IPS DF 4.7 (cell line): ENCODE data around the gene KIF6.

Experiments used
- DNase-seq: peaks from one replicate; pipeline ENCODE4 v3.0.0-alpha.2; 2013; ENCODE audit warnings: low spot score; ENCODE audit errors: extremely low read depth

Gene KIF6

DNA sequence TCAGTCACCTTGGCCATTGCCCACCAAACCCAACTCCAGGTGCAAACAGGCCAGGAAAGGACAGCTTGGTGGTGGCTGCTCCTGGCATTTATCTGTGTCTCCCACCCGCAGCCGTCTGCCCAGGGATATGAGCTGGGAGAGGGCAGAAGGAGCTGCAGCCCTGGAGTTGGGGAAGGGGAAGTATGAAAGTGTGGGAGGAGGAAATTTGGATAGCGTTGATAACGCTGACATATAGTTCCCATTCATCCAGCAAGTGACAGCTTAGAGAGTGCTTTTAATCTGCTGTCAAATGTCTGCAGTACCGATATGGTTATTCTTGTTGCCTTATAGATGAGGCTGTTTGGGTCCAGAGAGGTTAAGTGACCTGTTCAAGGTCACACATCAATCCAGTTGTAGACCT lies 403.4 kb downstream of the KIF6 start:
- no peak for DNase-seq

DNA sequence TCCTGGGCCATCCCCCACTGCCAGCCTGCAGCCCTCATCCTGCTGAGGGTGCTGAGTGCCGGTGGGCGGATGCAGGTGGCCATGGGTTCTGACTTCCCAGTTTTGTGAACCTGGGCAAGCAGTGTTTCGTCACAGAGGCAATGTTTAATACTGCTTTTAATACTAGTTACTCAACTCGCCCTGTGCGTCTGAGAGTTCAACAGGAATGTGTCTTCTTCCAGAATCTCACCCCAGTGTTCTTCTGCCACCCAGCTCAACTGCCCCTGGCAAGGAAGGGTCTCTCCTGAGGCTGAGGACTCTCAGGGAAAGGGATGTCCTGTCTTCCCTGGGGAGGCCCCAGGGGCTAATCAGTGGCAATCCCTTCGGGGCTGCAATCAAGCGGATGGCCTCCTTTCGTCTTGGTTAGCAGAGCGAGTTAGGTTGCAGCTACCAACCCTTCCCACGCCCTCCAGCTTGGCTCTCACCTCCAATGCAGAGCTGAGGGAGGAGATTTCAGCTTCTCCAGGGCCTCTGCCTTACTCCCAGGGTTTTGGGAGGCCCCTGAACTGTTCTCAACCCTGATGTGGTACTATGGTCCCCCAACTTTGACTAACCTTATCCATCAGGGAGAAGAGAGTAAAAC lies 404.7 kb downstream of the KIF6 start:
- no peak for DNase-seq

GRCh38 chr6:39319621-39320362 lies 405.4 kb downstream of the KIF6 start:
- no peak for DNase-seq

DNA sequence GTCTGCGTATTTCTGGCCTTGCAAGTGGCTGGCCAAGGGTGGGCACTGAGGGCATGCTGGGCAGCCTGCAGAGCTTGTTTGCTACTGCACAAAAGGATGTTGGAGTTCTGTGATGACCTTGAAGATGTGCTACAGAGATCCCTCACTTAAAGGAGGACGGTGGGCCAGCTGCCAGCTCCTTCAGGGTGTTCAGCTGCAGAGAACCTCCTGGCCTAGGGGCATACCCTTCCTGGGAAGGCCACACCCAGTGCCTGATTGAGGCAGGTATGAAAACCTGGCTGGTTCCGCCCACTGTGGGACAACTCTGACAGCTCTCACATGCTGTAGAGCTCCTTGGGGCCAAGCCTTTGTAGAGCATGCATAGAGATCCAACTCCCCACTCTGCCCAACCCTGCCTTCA lies 408.0 kb downstream of the KIF6 start:
- DNase-seq, result no peak

DNA sequence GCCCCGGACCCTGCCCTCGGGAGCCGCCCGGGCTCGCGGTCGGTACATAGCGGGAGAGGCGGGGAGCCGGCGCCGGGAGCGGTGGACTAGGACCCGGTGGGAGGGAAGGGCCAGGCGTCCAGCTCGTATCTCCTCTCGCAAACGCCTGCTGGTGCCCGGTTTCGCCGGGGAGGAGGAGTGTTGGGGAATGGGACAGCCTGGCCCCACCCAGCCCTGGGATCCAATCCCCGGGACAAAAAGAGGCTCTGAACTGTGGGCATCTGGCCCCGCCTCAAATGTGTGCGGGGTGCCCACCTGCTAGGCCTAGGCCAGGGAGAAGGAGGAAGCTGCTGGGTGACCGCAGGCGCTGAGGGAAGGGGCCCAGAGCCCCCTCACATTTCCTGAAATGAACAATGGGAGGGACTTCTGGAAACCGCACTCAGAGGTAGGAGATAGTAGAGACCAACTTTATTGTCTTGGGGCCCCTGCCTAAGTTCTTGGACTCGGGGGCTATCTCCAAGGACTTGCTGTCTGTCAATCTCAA lies 410.9 kb downstream of the KIF6 start, which contains the start of gene KCNK17:
Gene KCNK17 (minus strand): TSS at position 147 of the 523 bp plus-strand sequence. CDS start 99 bp downstream, at position 48.
- no peak for DNase-seq

DNA sequence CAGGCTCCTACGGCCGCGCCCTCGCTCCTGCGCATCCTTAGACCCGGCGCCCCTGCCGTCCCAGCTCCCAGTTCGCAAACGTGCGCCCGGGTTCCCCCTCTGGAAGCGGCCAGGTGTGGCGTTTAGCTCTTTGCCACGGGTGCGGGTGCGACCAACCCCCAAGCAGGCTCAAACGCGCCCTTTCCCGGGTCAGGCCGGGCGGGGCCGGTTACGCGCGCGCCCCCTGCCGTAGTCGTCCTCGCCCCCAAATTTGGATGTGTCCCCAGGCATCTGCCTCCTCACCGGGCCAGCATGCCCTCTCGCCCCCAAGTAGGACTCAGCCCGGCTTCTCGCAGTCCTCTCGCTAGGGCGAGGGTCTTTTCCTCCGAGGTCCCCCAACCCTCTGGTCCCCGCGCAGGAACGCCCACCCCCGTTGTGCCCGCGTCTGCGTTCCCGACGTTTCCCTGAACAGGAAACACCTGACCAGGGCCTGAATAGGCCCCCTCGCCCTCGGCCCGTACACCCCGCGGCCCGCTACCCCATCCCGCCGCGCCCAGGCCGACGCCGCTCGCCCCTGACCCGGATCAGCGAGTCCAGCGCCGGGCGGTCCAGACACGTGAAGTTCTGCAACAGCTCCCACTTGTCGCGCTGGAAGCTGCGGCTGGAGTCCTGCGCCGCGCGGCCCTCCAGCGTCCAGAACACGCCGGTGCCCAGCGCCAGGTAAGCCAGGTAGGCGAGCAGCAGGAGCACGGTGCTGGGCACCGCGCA lies 411.5 kb downstream of the KIF6 start:
- no peak for DNase-seq

DNA sequence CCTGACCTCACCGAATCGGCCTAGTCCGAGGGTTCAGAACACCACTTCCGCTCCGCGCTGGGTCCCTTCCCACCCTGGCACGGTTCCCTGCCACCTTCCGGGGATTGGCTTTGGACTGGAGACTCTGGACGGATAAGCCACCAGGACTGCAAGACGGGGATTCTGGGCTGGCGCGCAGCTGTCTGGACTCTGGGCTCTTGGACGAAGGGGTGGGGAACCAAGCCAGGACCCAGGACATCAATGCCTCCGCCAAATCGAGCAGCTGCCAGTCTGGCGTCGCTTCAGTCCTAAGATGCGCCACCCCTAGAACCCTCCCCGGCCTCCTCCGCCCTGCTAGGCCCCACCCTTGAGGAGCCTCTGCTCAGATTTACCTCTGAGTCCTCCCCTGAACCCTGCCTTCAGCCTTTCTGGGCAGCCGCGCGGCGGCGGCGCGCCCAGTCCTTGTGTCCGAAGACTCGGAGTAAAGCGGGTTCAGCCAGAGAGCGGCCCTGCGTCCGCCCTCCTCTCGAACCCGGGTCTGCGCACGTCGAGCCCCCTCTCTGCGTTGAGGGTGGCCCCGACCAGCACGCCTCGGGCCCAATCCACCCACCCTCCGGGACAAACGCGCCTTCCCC lies 412.2 kb downstream of the KIF6 start:
- no peak for DNase-seq

GRCh38 chr6:39310542-39310941 lies 414.7 kb downstream of the KIF6 start:
- no peak for DNase-seq

GRCh38 chr6:39309942-39310531 lies 415.2 kb downstream of the KIF6 start:
- peak; percentile 68 for DNase-seq

GRCh38 chr6:39307462-39307861 lies 417.7 kb downstream of the KIF6 start:
- DNase-seq, result no peak

DNA sequence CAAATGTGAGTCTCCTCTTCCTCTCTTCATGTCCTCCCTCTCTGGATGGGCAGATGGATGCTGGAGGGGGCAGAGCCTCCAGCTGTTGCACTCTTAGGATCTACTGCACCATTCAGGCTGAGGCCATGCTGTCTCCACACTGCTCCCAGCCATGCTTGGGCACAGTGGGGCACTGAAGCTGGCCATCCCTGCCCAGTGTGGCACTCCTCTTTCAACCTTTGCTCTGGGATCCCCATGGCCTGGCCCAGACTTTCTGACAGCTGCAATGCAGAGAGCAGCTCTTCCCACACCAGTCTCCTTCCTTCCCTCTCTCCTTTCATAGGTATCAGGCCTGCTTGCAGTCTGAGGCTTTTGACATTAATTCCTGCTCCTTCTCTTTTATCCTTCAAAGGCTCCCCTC lies 420.3 kb downstream of the KIF6 start:
- DNase-seq, result no peak

DNA sequence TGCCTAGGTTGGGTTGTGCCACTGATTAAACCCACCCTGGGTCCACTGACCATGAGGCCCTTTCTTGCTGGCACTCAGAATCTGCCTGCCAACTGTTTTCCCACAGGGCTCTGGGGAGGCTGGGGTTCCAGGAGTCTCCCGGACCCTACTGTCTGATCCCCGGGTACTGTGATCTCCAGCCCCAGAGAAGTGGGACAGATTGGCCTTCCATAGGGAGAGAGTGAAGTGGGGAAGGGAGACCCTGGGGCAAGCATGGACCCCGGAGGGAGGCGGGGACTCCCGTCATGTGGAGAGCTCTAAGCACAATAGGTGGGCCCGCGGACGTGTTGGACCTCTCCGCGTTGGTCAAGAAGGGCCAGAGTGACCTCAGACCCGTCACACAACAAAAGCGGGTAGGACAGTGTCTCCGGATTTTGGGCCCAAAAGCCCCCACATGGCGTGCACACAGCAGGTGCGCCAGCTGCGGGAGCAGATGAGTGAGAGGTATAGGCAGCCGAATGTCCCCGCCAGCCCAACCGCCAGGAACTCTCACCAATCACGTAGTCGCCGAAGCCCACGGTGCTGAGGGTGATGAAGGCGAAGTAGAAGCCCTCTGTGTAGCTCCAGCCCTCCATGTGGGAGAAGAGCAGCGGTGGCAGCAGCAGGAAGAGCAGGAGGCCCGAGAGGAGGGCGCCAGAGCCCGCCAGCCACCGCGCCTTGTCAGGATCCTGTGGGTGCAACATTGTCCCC lies 421.6 kb downstream of the KIF6 start:
- no peak for DNase-seq

DNA sequence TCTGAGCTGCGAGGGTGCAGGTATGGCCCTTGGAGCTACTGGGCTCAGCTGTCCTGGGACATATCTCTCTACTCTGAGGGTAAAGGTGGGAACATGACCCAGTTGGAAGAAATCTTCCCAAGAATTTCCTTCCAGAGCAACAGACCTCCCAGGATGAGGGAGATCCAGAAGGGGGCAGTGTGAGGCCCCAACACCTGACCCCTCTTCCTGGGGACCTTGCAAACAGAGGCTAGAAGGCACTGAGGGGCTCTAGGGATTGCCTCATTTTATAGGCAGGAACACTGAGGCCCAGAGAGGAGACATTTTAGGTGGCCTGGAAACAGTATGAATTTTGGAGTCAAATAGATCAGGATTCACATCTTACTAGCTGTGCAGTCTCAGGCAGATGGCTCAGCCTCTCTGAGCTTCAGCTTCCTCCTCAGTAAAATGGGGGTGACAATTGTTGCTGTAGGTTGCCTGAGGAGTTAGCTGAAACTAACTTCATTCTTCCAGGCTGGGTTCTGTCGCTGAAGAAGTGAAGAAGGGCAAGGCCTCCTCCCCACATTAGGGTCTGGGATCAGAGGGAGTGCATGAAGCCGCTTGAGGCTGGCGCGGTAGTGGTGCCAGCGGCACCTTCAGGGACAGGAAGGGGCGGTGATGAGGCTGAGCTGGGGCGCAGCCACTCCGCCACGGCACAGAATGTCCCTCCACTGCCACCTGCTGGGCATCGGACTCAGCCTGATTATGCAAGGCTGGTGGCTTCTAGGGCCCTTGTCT lies 422.4 kb downstream of the KIF6 start:
- peak; percentile 89 for DNase-seq

DNA sequence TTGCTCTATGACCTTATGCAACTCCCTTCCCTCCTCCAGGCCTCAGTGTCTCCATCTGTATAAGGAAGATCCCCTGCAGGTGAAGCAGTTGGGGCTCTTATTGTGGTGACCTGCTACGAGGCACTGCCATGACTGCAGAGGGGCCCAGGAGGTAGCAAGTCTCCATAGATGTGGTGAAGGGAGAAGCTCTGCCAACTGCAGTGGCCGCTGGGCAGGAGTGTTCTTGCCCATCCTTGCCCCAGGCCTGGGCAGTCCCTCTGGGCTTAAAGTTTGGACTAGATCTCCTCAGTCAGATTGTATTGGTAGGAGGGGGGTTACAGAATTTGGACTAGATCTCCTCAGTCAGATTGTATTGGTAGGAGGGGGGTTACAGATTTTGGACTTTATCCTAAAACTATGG lies 423.2 kb downstream of the KIF6 start:
- DNase-seq, result no peak

- no peak for DNase-seq
These were observed 423.6 kb downstream of the KIF6 start for GRCh38 chr6:39301606-39302005.

DNA sequence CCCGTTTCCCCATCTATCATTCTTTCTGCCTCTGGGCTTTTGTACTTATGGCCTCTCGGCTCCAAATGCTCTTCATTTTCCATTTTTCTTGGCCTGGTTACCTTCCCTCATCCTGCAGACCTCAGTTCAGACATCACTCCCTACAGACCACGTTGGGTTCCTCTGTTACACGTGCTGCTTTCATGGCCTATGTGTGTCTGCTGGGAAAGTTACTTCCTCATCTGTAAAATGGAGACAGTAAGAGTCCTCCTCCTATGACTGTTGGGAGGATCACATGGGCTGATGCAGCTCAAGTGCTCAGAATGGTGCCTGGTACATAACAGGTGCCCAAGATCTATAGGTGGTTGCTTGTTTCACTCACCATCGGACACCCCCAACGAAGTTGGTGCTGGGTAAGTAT lies 424.5 kb downstream of the KIF6 start:
- DNase-seq, result no peak

- no peak for DNase-seq
These were observed 427.1 kb downstream of the KIF6 start for GRCh38 chr6:39298061-39298460.

DNA sequence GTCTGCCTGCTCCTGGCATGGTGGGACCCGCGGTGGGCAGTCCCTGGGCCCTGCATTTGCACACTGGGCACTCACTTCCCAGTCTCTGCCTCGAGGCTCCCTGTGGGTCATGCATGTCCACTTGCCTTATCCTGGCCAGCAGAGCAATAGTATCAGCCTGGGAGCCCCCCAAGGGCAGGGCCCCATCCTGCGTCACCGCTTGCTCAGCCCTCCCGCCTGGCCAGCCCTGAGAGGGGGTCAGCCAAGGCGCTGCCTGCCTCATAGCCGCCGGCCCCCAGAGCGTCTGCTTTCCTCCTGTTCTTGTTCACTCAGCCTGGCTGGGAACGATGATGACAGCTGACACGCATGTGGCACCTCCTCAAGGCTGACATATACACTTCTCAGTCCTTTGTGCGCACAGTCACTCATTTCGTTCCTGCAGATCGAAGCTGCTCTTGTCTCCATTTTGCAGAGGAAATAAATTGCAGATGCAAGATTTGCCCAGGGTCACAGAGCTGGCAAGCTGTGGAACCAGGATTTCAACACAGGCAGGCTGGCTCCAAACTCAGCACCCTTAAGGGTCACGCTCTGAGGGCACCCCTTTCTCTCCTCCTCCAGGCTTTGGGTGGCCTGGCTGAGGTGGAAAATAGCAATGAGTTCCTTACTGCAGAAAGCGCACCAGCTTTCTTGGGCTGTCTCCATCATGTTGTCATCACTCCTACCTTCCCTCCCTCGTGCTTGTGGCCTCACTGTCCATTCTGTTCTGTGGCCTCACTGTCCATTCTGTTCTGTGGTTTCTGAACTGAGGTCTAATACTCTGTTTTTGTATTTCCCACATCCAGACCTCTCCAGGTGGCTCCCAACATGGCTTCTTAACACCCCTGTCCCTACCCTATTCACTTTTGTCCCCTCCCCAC lies 428.2 kb downstream of the KIF6 start:
- DNase-seq, result no peak

DNA sequence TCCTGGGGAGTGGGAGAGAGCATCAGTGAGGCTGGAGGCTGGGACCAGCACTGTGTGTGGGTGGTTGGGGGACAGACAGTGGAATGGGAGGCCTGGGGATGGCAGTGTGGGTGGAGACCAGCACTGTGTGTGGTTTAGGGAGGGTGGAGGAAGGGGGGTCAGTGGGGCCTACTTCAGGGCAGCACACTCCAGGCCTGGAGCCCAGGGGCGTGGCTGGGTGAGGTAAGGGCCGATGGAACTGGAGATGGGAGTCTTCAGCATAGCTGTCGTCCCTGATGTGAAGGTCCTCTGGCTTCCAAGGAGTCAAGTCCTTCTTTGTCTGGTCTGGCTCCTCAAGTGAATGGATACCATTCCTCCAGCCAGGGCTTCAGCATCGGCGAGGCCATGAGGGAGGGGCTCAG lies 429.6 kb downstream of the KIF6 start:
- DNase-seq, result no peak
